ENCODE measurements around the gene ATP6V1G1.

Gene ATP6V1G1

GRCh38 chr9:114612272-114612923, 24.8 kb downstream of the ATP6V1G1 start:
- DNase-seq (ENCODE audit: low read depth) = no peak

GRCh38 chr9:114613087-114613486, 25.5 kb downstream of the ATP6V1G1 start:
- no peak for DNase-seq (ENCODE audit: low read depth)

GRCh38 chr9:114613919-114614318, 26.4 kb downstream of the ATP6V1G1 start:
- DNase-seq (ENCODE audit: low read depth) = no peak

GRCh38 chr9:114614373-114614772, 26.8 kb downstream of the ATP6V1G1 start:
- DNase-seq (ENCODE audit: low read depth) = no peak

- DNase-seq (ENCODE audit: low read depth) = no peak
Observed at GRCh38 chr9:114616684-114617520, 29.3 kb downstream of the ATP6V1G1 start.

- DNase-seq (ENCODE audit: low read depth) = no peak
Observed at GRCh38 chr9:114619191-114619761, 31.7 kb downstream of the ATP6V1G1 start.

GRCh38 chr9:114621561-114621960, 34.0 kb downstream of the ATP6V1G1 start:
- DNase-seq (ENCODE audit: low read depth) = no peak

- peak; percentile 61 for DNase-seq (ENCODE audit: low read depth)
Observed at GRCh38 chr9:114621975-114622609, 34.5 kb downstream of the ATP6V1G1 start.

- DNase-seq (ENCODE audit: low read depth) = no peak
Observed at GRCh38 chr9:114624677-114625076, 37.1 kb downstream of the ATP6V1G1 start.

GRCh38 chr9:114626415-114627020, 38.9 kb downstream of the ATP6V1G1 start:
- no peak for DNase-seq (ENCODE audit: low read depth)

- DNase-seq (ENCODE audit: low read depth) = no peak
Observed at GRCh38 chr9:114627553-114627952, 40.0 kb downstream of the ATP6V1G1 start.

GRCh38 chr9:114629563-114630090, 42.1 kb downstream of the ATP6V1G1 start:
- DNase-seq (ENCODE audit: low read depth) = no peak

GRCh38 chr9:114631166-114631565, 43.6 kb downstream of the ATP6V1G1 start:
- no peak for DNase-seq (ENCODE audit: low read depth)

- DNase-seq (ENCODE audit: low read depth) = no peak
Observed at GRCh38 chr9:114633438-114634089, 46.0 kb downstream of the ATP6V1G1 start.

GRCh38 chr9:114634387-114634786, 46.8 kb downstream of the ATP6V1G1 start:
- DNase-seq (ENCODE audit: low read depth) = no peak

- no peak for DNase-seq (ENCODE audit: low read depth)
Observed at GRCh38 chr9:114638404-114638803, 50.8 kb downstream of the ATP6V1G1 start.

- DNase-seq (ENCODE audit: low read depth) = no peak
Observed at GRCh38 chr9:114641967-114642366, 54.4 kb downstream of the ATP6V1G1 start.

- DNase-seq (ENCODE audit: low read depth) = no peak
Observed at GRCh38 chr9:114643001-114643400, 55.4 kb downstream of the ATP6V1G1 start.

GRCh38 chr9:114643896-114644295, 56.3 kb downstream of the ATP6V1G1 start:
- no peak for DNase-seq (ENCODE audit: low read depth)
